H9 (cell line): ENCODE data around the gene ZNF534. TPM values are rescaled to one million over a fixed set of nuclear protein-coding genes. Genes with fewer than 3 reads are reported as not detected.

ENCODE experiments used
- DNase-seq: peaks from one replicate; pipeline ENCODE4 v3.0.0-alpha.2; 2017
- H2AFZ ChIP-seq: one replicate; pipeline ENCODE4 v1.6.1; 2013; ENCODE audit warnings: mild to moderate bottlenecking, low read length, control low read depth, moderate library complexity
- H2AK5ac ChIP-seq: 2 replicates; pipeline ENCODE4 v1.6.1; 2013; ENCODE audit warnings: low read length, control low read depth, mixed read lengths; ENCODE audit not compliant: insufficient read length
- H2BK120ac ChIP-seq: one replicate; pipeline ENCODE4 v1.6.1; 2013; ENCODE audit warnings: low read depth, mild to moderate bottlenecking, low read length, control low read depth, inconsistent platforms; ENCODE audit not compliant: poor library complexity, severe bottlenecking
- H2BK12ac ChIP-seq: 2 replicates; pipeline ENCODE4 v1.6.1; 2013; ENCODE audit warnings: low read length, control low read depth, mixed read lengths, low read depth; ENCODE audit not compliant: insufficient read length
- H2BK15ac ChIP-seq: 2 replicates; pipeline ENCODE4 v1.6.1; 2013; ENCODE audit warnings: low read depth, low read length, control low read depth
- H2BK20ac ChIP-seq: one replicate; pipeline ENCODE4 v1.6.1; 2013; ENCODE audit warnings: low read depth, mild to moderate bottlenecking, low read length, control low read depth, inconsistent platforms; ENCODE audit not compliant: poor library complexity, severe bottlenecking
- H2BK5ac ChIP-seq: 2 replicates; pipeline ENCODE4 v1.6.1; 2013; ENCODE audit warnings: low read length, control low read depth, mixed read lengths; ENCODE audit not compliant: insufficient read length
- H3K14ac ChIP-seq: 2 replicates; pipeline ENCODE4 v1.6.1; 2013; ENCODE audit warnings: low read length, control low read depth; ENCODE audit not compliant: insufficient read depth
- H3K18ac ChIP-seq: 2 replicates; pipeline ENCODE4 v1.6.1; 2013; ENCODE audit warnings: low read depth, mild to moderate bottlenecking, mixed read lengths, low read length, control low read depth; ENCODE audit not compliant: insufficient read length
- H3K23ac ChIP-seq: 2 replicates; pipeline ENCODE4 v1.6.1; 2013; ENCODE audit warnings: low read length, control low read depth, mixed read lengths, low read depth; ENCODE audit not compliant: insufficient read length
- H3K23me2 ChIP-seq: 2 replicates; pipeline ENCODE4 v1.6.1; 2013; ENCODE audit warnings: low read depth, mild to moderate bottlenecking, mixed read lengths, low read length, control low read depth; ENCODE audit not compliant: insufficient read length, poor library complexity, severe bottlenecking
- H3K27ac ChIP-seq: 2 replicates; pipeline ENCODE4 v1.5.1; 2013; ENCODE audit warnings: low read length, control low read depth, mixed read lengths, low read depth; ENCODE audit not compliant: insufficient read length
- H3K27me3 ChIP-seq: 2 replicates; pipeline ENCODE4 v1.6.1; 2013; ENCODE audit warnings: low read length, control low read depth, inconsistent platforms; ENCODE audit not compliant: insufficient read depth
- H3K4ac ChIP-seq: 2 replicates; pipeline ENCODE4 v1.6.1; 2013; ENCODE audit warnings: low read depth, mild to moderate bottlenecking, control low read depth, inconsistent platforms, low read length, moderate library complexity
- H3K4me1 ChIP-seq: 2 replicates; pipeline ENCODE4 v1.6.1; 2013; ENCODE audit warnings: low read length, control low read depth, inconsistent platforms; ENCODE audit not compliant: insufficient read depth
- H3K4me2 ChIP-seq: 2 replicates; pipeline ENCODE4 v1.6.1; 2013; ENCODE audit warnings: low read length, control low read depth, mixed read lengths; ENCODE audit not compliant: insufficient read length, insufficient read depth
- H3K56ac ChIP-seq: 2 replicates; pipeline ENCODE4 v1.6.1; 2013; ENCODE audit warnings: low read depth, mild to moderate bottlenecking, mixed read lengths, low read length, control low read depth; ENCODE audit not compliant: insufficient read length
- H3K79me1 ChIP-seq: 2 replicates; pipeline ENCODE4 v1.6.1; 2013; ENCODE audit warnings: low read depth, mild to moderate bottlenecking, moderate library complexity, low read length, control low read depth, inconsistent platforms; ENCODE audit not compliant: insufficient read depth, poor library complexity, severe bottlenecking
- H3K79me2 ChIP-seq: 2 replicates; pipeline ENCODE4 v1.6.1; 2013; ENCODE audit warnings: low read length, control low read depth, inconsistent platforms; ENCODE audit not compliant: insufficient read depth
- H3K9ac ChIP-seq: 2 replicates; pipeline ENCODE4 v1.6.1; 2013; ENCODE audit warnings: low read length, control low read depth, mixed read lengths; ENCODE audit not compliant: insufficient read length; ENCODE audit errors: extremely low read depth
- H3K9me3 ChIP-seq: one replicate; pipeline ENCODE4 v1.6.1; 2013; ENCODE audit warnings: low read depth, low read length, inconsistent platforms; ENCODE audit not compliant: control insufficient read depth
- H3T11ph ChIP-seq: one replicate; pipeline ENCODE4 v1.6.1; 2013; ENCODE audit warnings: mild to moderate bottlenecking, low read length, control low read depth, inconsistent platforms
- H4K20me1 ChIP-seq: one replicate; pipeline ENCODE4 v1.6.1; 2013; ENCODE audit not compliant: control insufficient read depth, insufficient read length, insufficient read depth
- H4K5ac ChIP-seq: 2 replicates; pipeline ENCODE4 v1.6.1; 2013; ENCODE audit warnings: low read depth, mild to moderate bottlenecking, mixed read lengths, low read length, control low read depth; ENCODE audit not compliant: insufficient read length
- H4K8ac ChIP-seq: replicated peaks from 2 replicates; pipeline ENCODE4 v1.6.1; 2013; ENCODE audit warnings: low read length, control low read depth, mixed read lengths, low read depth; ENCODE audit not compliant: insufficient read length
- H4K91ac ChIP-seq: 2 replicates; pipeline ENCODE4 v1.6.1; 2013; ENCODE audit warnings: low read depth, mild to moderate bottlenecking, moderate library complexity, mixed read lengths, low read length, control low read depth; ENCODE audit not compliant: insufficient read length
- H3K27ac Mint-ChIP-seq, 3 experiments: 2 replicates in 2 of 3; 3 replicates in 1 of 3; pipeline ENCODE4 v1.8.0; 2020 to 2021; ENCODE audit warnings: mixed read lengths in 3 of 3, mild to moderate bottlenecking in 1 of 3, moderate library complexity in 1 of 3
- H3K27me3 Mint-ChIP-seq: 2 replicates; pipeline ENCODE4 v1.8.0; 2021; ENCODE audit warnings: low read depth, mild to moderate bottlenecking, moderate library complexity, mixed read lengths
- H3K36me3 Mint-ChIP-seq, 3 experiments: 2 replicates in 2 of 3; 3 replicates in 1 of 3; pipeline ENCODE4 v1.8.0; 2020 to 2021; ENCODE audit warnings: low read depth in 3 of 3, mixed read lengths in 3 of 3; ENCODE audit not compliant: insufficient read depth in 1 of 3
- H3K4me1 Mint-ChIP-seq, 2 experiments: 2 replicates each; pipeline ENCODE4 v1.8.0; 2020; ENCODE audit warnings: mixed read lengths in 2 of 2
- H3K4me3 Mint-ChIP-seq, 2 experiments: 2 replicates in 1 of 2; 3 replicates in 1 of 2; pipeline ENCODE4 v1.8.0; 2020 to 2021; ENCODE audit warnings: mild to moderate bottlenecking in 2 of 2, mixed read lengths in 2 of 2, moderate library complexity in 1 of 2
- H3K9me3 Mint-ChIP-seq, 2 experiments: 2 replicates in 1 of 2; 3 replicates in 1 of 2; pipeline ENCODE4 v1.8.0; 2020; ENCODE audit warnings: mild to moderate bottlenecking in 2 of 2, mixed read lengths in 2 of 2, moderate library complexity in 1 of 2
- CTCF ChIP-seq: fragments of 200-600 bp; sonication (generic); conservative IDR thresholded peaks from 3 replicates; pipeline ENCODE4 v1.8.0; 2021; ENCODE audit warnings: antibody characterized with exemption, mild to moderate bottlenecking
- WGBS: extraction: QIAGEN DNeasy Blood & Tissue Kit; methylation state at CpG from one replicate; pipeline ENCODE4 v1.1.7; 2013; ENCODE audit warnings: missing lambda C conversion rate, low lambda C conversion rate, mixed read lengths; ENCODE audit not compliant: insufficient read length; ENCODE audit errors: extremely low coverage; 5-methylcytosine and 5-hydroxymethylcytosine counted together
- total RNA-seq: library from RNA; stranded (reverse); gene quantifications from 2 replicates; pipeline ENCODE4 v1.2.1, GENCODE V29; 2021

ZNF534 gene
- total RNA-seq, 1 experiment from 2014 or later: not detected

DNA sequence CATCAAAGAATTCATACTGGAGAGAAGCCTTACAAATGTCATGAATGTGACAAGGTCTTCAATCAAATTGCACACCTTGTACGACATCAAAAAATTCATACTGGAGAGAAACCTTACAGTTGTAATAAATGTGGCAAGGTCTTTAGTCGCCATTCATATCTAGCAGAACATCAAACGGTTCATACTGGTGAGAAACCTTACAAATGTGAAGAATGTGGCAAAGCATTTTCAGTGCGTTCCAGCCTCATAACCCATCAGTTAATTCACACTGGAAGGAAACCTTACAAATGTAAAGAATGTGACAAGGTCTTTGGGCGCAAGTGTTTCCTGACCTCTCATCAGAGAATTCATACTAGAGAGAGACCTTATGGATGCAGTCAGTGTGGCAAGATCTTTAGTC lies 13.2 kb upstream of the ZNF534 start:
- no peak for TF ChIP-seq CTCF
- Histone ChIP-seq H3K4me2 (no peak overlapping the region), H2BK20ac (no peak overlapping the region), H3K14ac (no peak overlapping the region), H3K27me3 (no peaks in the 10 kb centered on the region), H3K79me2 (no peaks in the 10 kb centered on the region), H3K9ac (no peak overlapping the region), H3K23ac (no peak overlapping the region), H4K91ac (no peak overlapping the region), H3T11ph (no peak overlapping the region), H4K5ac (no peak overlapping the region), H3K4me1 (no peaks in the 10 kb centered on the region), H2AFZ (no peak overlapping the region), H3K23me2 (no peaks in the 10 kb centered on the region), H2AK5ac (no peak overlapping the region), H3K79me1 (no peaks in the 10 kb centered on the region), H3K27ac (no peak overlapping the region), H3K18ac (no peak overlapping the region), H3K4ac (no peak overlapping the region), H2BK12ac (no peak overlapping the region), H2BK15ac (no peak overlapping the region), H4K20me1 (no peaks in the 10 kb centered on the region), H3K9me3 (peaks cover 50% of the 10 kb centered on the region), H4K8ac (no peak overlapping the region), H2BK5ac (no peak overlapping the region), H2BK120ac (no peak overlapping the region), H3K56ac (no peak overlapping the region)
- H3K9me3 Mint-ChIP-seq: peaks cover 86 to 91% of the 10 kb centered on the region in 2 experiments
- no CpG with 5 or more reads among the region's 5 CpGs for WGBS
- H3K4me3 Mint-ChIP-seq: no peak overlapping the region
- peaks cover 2% of the 10 kb centered on the region for H3K27me3 Mint-ChIP-seq
- no peak for DNase-seq
- no peak overlapping the region for H3K27ac Mint-ChIP-seq
- H3K36me3 Mint-ChIP-seq: peaks cover 0 to 7% (median 3%) of the 10 kb centered on the region in 3 experiments; a peak in 3 of 7 replicates
- H3K4me1 Mint-ChIP-seq: no peaks in the 10 kb centered on the region
